Fibroblast of villous mesenchyme (primary cell): Measurements from ENCODE around the gene CNNM2. TPM values are rescaled to one million over a fixed set of nuclear protein-coding genes. Genes with fewer than 3 reads are reported as not detected.
"Not testable (repeated sequence)": the region's sequence is repeated elsewhere in the genome, so short reads cannot be mapped to it uniquely, and the experiment has no call there.

Experiments
- DNase-seq: peaks from one replicate; pipeline ENCODE4 v3.0.0-alpha.2; 2010; ENCODE audit warnings: low read depth
- H3K4me3 ChIP-seq: 2 replicates; pipeline ENCODE4 v1.5.1; 2011; ENCODE audit warnings: low read depth, mild to moderate bottlenecking, low read length
- CTCF ChIP-seq: IDR thresholded peaks from 2 replicates; pipeline ENCODE4 v1.5.1; 2012; ENCODE audit warnings: low read depth, mild to moderate bottlenecking, low read length; ENCODE audit not compliant: insufficient read depth
- total RNA-seq: library from RNA; depleted of rRNA; stranded (reverse); fragments of >200 nt; gene quantifications from 2 replicates; pipeline ENCODE4 v1.2.3, GENCODE V29; 2012

Gene CNNM2
- total RNA-seq, 1 donor: 4.7 TPM

DNA sequence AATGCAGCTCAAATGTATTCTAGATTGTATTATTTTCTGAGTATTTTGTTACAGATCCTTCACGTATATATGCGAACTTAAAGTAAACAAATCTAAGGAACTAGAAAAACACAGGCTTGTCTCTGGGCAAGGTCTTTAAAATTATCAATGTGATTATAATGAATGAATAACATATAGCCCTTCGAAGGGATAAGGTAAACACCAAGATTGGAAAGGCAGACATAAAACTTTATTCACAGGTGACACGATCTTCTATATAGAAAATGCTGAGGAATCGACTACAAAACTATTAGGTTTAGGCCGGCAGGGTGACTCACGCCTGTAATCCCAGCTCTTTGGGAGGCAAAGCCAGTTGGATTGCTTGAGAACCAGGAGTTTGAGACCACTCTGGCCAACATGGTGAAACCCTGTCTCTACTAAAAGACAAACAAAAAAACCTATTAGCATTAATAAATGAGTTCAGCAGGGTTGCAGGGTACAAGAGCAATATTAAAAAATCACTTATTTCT lies 80.4 kb downstream of the CNNM2 start:
- no peak for DNase-seq
- no peak for TF ChIP-seq CTCF

DNA sequence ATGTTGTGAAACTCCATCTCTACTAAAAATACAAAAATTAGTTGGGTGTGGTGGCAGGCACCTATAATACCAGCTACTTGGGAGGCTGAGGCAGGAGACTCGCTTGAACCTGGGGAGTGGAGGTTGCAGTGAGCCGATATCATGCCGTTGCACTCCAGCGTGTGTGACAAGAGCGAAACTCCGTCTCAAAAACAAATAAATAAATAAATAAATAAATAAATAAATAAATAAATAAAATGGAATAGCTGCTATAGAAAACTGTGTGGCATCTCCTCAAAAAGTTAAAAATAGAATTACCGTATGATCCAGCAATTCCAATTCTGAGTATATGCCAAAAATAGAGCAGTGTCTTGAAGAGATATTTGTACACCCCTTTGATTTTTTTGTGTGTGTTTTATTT lies 82.0 kb downstream of the CNNM2 start:
- DNase-seq, H3K4me3 ChIP-seq: not testable (repeated sequence)

More for the DNA sequence above, 80.4 kb downstream of the CNNM2 start:
- no peak overlapping the region for H3K4me3 ChIP-seq

GRCh38 chr10:103007017-103007416 lies 88.9 kb downstream of the CNNM2 start:
- DNase-seq: no peak
- TF ChIP-seq CTCF: no peak
- no peak overlapping the region for H3K4me3 ChIP-seq

GRCh38 chr10:103013416-103013815 lies 95.3 kb downstream of the CNNM2 start:
- TF ChIP-seq CTCF: no peak
- no peak for DNase-seq
- no peak overlapping the region for H3K4me3 ChIP-seq

DNA sequence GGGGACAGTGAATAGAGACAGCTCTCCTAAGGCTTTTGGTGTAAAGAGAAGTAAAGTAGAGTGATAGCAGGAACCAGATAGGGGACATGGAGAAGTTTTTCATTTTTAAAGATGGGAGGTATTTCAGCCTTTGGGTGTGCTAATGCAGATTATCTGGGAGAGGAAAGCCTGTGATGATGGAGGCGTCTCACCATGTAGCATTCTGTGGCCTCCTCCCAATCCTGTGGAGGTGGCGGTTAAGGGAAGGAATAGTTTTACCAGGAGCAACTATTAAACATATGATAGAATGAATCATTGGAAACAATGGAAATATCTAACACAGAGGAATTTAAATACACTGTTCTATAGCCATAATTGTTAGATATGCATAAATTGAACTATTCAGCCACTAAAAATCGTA lies 101.3 kb downstream of the CNNM2 start:
- TF ChIP-seq CTCF: no peak
- DNase-seq: no peak
- no peak overlapping the region for H3K4me3 ChIP-seq

- no peak overlapping the region for H3K4me3 ChIP-seq
These were observed 103.2 kb downstream of the CNNM2 start for GRCh38 chr10:103021150-103021899.

GRCh38 chr10:103021900-103022293 lies 103.8 kb downstream of the CNNM2 start:
- no peak for TF ChIP-seq CTCF
- DNase-seq: peak; percentile 82
- H3K4me3 ChIP-seq: no peak overlapping the region

More at GRCh38 chr10:103021150-103021899, 103.2 kb downstream of the CNNM2 start:
- DNase-seq: no peak
- no peak for TF ChIP-seq CTCF
